Thyroid gland (tissue), 4 donors: Measurements from ENCODE around the gene GPR158. TPM values are rescaled to one million over a fixed set of nuclear protein-coding genes. Genes with fewer than 3 reads are reported as not detected.

ENCODE experiments used
- DNase-seq, 2 donors: peaks; one replicate each; pipeline ENCODE4 v3.0.0-alpha.2; 2019
- H3K27ac ChIP-seq, 3 donors: fragments of 200-600 bp; sonication (generic); 1 replicate in 2 of 3; 2 replicates in 1 of 3; pipeline ENCODE4 v1.5.1; 2016 to 2019; ENCODE audit warnings: mild to moderate bottlenecking in 1 of 3, moderate library complexity in 1 of 3
- H3K27me3 ChIP-seq: fragments of 200-600 bp; sonication (generic); one replicate; pipeline ENCODE4 v1.5.1; 2019
- H3K36me3 ChIP-seq, 2 donors: fragments of 200-600 bp; sonication (generic); one replicate each; pipeline ENCODE4 v1.5.1; 2016 to 2019
- H3K4me1 ChIP-seq, 2 donors: fragments of 200-600 bp; sonication (generic); one replicate each; pipeline ENCODE4 v1.5.1; 2017 to 2019
- H3K4me3 ChIP-seq, 3 donors: fragments of 200-600 bp; sonication (generic); replicated peaks in 1 of 3; 1 replicate in 2 of 3; 2 replicates in 1 of 3; pipeline ENCODE4 v1.5.1; 2016; ENCODE audit warnings: mild to moderate bottlenecking in 1 of 3
- H3K9me3 ChIP-seq: fragments of 200-600 bp; sonication (generic); one replicate; pipeline ENCODE4 v1.5.1; 2017
- CTCF ChIP-seq, 6 experiments: fragments of 200-600 bp in 3 of 6; fragments of 450-650 bp in 3 of 6; sonication (generic) in 3 of 6; IDR thresholded peaks; one replicate each; pipeline ENCODE4 v1.5.1; 2016 to 2019; ENCODE audit warnings: antibody characterized with exemption in 6 of 6, mild to moderate bottlenecking in 2 of 6, inconsistent platforms in 1 of 6, moderate library complexity in 1 of 6
- POLR2A ChIP-seq, 2 donors: fragments of 450-650 bp; IDR thresholded peaks; one replicate each; pipeline ENCODE4 v1.6.1; 2017; ENCODE audit warnings: antibody characterized with exemption in 2 of 2, mild to moderate bottlenecking in 2 of 2, moderate library complexity in 1 of 2
- WGBS, 2 donors: methylation state at CpG; one replicate each; pipeline ENCODE4 v1.1.5; 2017; 5-methylcytosine and 5-hydroxymethylcytosine counted together
- intact Hi-C: fragments of 100-400 bp; cut with DNase I; formaldehyde crosslinking; loops from one replicate; pipeline ENCODE4 v1.15.1; 2023
- total RNA-seq, 4 donors: library from RNA; depleted of rRNA; stranded (reverse); fragments of >200 nt; gene quantifications; one replicate each; pipeline ENCODE4 v1.2.3, GENCODE V29; 2016

GPR158 gene
- total RNA-seq, 4 donors from 2014 or later = 0.13 to 1.9 (median 1.2) TPM

DNA sequence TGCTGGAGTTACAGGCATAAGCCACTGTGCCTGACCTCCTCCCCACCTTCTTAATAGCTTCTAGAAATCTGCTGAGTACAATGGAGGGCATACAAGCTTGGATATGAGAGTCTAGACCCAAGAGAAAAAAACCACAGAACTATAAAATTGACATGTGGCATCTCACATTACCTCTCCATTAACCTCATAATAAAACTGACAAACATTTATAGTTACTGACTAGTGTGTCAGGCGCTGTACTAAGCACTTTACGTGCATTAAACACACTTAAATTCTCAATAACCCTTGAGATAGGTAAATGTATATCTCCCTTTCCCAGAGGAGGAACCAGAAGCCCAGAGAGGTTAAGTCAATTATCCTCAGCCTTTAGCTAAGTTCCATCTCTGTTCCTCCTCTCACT, 458.7 kb downstream of the GPR158 start:
- no peak overlapping the region for H3K4me3 ChIP-seq
- DNase-seq = no peak
- H3K27ac ChIP-seq = no peak overlapping the region
- no peaks in the 10 kb centered on the region for H3K4me1 ChIP-seq
- H3K27me3 ChIP-seq = no peaks in the 10 kb centered on the region
- no peaks in the 10 kb centered on the region for H3K9me3 ChIP-seq
- intact Hi-C loops = no loop called here
- no peaks in the 10 kb centered on the region for H3K36me3 ChIP-seq
- no peak for TF ChIP-seq CTCF (IDR thresholded peaks at IDR 0.05)
- TF ChIP-seq POLR2A (IDR thresholded peaks at IDR 0.05) = no peak
- WGBS, 2 donors = 73 to 77% methylated on average over 2 of the region's 2 CpGs

GRCh38 chr10:25639646-25640045, 464.8 kb downstream of the GPR158 start:
- TF ChIP-seq CTCF (IDR thresholded peaks at IDR 0.05) (no peak), POLR2A (IDR thresholded peaks at IDR 0.05) (no peak)
- intact Hi-C loops = no loop called here
- Histone ChIP-seq H3K27ac (no peak overlapping the region), H3K9me3 (no peaks in the 10 kb centered on the region), H3K36me3 (no peaks in the 10 kb centered on the region), H3K4me3 (no peak overlapping the region), H3K4me1 (no peaks in the 10 kb centered on the region), H3K27me3 (no peaks in the 10 kb centered on the region)
- no peak for DNase-seq
- WGBS, 2 donors = 93 to 94% methylated on average over 2 of the region's 2 CpGs

- TF ChIP-seq POLR2A (IDR thresholded peaks at IDR 0.05) (no peak), CTCF (IDR thresholded peaks at IDR 0.05) (no peak)
- WGBS, 2 donors = 80 to 92% methylated on average over 1 of the region's 1 CpG
Observed at GRCh38 chr10:25641595-25641994, 466.8 kb downstream of the GPR158 start.

DNA sequence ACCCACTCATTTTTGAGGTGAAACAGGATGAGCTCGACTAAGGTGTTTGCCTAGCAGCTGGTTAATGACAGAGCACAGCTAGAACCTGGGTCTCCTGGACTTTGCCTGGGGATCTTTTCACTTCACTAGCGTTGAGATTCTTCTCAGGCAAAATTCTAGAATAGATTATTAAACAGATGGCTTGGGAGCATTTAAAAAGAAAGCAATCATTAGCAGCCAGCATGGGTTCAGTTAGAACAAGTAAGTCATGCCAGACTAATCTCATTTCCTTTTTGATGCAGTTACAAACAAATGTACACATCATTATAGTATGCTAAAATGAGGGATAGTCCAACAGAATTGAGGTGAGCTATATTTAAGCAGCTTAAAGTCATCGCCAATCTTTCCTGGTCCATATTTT, 467.9 kb downstream of the GPR158 start:
- DNase-seq = no peak
- intact Hi-C loops = no loop called here
- H3K4me1 ChIP-seq = no peaks in the 10 kb centered on the region
- H3K9me3 ChIP-seq = no peaks in the 10 kb centered on the region
- H3K4me3 ChIP-seq = no peak overlapping the region
- H3K36me3 ChIP-seq = no peaks in the 10 kb centered on the region
- no peak overlapping the region for H3K27ac ChIP-seq
- no peaks in the 10 kb centered on the region for H3K27me3 ChIP-seq
- WGBS, 2 donors = 64 to 82% methylated on average over 3 of the region's 3 CpGs
- TF ChIP-seq POLR2A (IDR thresholded peaks at IDR 0.05) = no peak
- TF ChIP-seq CTCF (IDR thresholded peaks at IDR 0.05) = no peak

More at GRCh38 chr10:25641595-25641994, 466.8 kb downstream of the GPR158 start:
- DNase-seq = no peak
- Histone ChIP-seq H3K4me1 (no peaks in the 10 kb centered on the region), H3K27me3 (no peaks in the 10 kb centered on the region), H3K9me3 (no peaks in the 10 kb centered on the region), H3K4me3 (no peak overlapping the region), H3K36me3 (no peaks in the 10 kb centered on the region), H3K27ac (no peak overlapping the region)
- intact Hi-C loops = no loop called here

DNA sequence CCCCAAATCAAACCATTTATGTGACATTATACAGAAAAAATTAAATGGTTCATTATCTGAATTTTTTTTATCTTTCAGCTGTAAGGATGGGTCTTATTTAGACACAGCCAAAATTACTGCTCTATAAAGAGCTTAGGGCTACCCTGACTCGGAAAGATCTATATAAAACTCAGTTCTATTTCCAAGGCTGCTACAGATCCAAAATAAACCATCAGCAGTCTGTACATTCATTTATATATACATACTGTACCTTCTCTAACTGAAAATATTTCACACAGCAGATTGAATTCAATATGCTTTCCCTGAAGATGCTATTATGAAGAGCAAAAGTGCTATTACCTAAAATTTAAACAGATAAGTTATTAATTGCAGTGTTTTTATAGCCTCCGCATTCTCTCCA, 471.6 kb downstream of the GPR158 start:
- intact Hi-C loops = no loop called here
- TF ChIP-seq CTCF (IDR thresholded peaks at IDR 0.05) (no peak), POLR2A (IDR thresholded peaks at IDR 0.05) (no peak)
- Histone ChIP-seq H3K27me3 (no peaks in the 10 kb centered on the region), H3K36me3 (no peaks in the 10 kb centered on the region), H3K4me3 (no peak overlapping the region), H3K4me1 (no peaks in the 10 kb centered on the region), H3K9me3 (no peaks in the 10 kb centered on the region), H3K27ac (no peak overlapping the region)
- WGBS, 2 donors = 79 to 83% methylated on average over 2 of the region's 2 CpGs
- no peak for DNase-seq
